Measurements from ENCODE around the gene DISP3. TPM values are rescaled to one million over a fixed set of nuclear protein-coding genes. Genes with fewer than 3 reads are reported as not detected.
A peak's percentile ranks its signal among the peaks of the same experiment; 100 is the strongest.

Gene DISP3
- total and polyA plus RNA-seq, 3 donors from 2014 or later, result 6.8 to 8.8 (median 7.3) TPM

DNA sequence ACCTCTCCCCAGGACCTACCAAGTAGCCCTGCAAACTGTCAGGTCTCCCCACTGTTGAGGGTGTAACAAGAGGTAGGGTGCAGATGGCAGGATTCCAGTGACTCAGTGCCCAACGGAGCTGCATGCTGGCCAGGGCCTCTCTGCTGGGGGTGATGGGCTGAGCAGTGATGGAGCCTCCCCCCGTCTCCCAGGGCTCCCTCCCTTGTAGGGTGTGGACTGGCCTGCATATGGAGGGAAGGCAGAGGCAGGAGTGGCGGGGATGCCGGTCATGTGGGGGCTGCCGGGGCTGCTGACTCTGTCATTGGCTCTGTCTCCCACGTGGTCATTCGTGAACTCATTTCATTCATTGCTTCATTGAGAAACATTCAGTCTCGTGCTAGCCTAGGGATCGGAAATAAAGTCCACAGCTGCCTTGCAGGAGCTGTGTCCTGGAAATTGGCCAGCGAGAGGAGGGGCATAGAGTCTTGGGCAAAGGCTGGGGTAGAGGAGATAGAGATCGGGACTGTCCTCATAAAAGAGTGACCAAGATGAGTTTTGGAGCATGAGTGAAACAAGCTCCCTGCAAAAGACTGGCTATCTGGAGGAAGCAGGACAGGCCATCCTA, 22.9 kb upstream of the DISP3 start:
- H3K27me3 ChIP-seq, result no peaks in the 10 kb centered on the region
- WGBS, 2 donors, result 61 to 65% methylated on average over 9 to 11 of the region's 11 CpGs
- intact Hi-C loops (cut with DNase I; ENCODE audit: low total_unique reads), result no loop called here
- no peaks in the 10 kb centered on the region for H3K9me3 ChIP-seq
- DNase-seq, result no peak
- peaks cover 6% of the 10 kb centered on the region for H3K4me1 ChIP-seq
- TF ChIP-seq POLR2A (IDR thresholded peaks at IDR 0.05), result no peak
- TF ChIP-seq, protein P1, sequence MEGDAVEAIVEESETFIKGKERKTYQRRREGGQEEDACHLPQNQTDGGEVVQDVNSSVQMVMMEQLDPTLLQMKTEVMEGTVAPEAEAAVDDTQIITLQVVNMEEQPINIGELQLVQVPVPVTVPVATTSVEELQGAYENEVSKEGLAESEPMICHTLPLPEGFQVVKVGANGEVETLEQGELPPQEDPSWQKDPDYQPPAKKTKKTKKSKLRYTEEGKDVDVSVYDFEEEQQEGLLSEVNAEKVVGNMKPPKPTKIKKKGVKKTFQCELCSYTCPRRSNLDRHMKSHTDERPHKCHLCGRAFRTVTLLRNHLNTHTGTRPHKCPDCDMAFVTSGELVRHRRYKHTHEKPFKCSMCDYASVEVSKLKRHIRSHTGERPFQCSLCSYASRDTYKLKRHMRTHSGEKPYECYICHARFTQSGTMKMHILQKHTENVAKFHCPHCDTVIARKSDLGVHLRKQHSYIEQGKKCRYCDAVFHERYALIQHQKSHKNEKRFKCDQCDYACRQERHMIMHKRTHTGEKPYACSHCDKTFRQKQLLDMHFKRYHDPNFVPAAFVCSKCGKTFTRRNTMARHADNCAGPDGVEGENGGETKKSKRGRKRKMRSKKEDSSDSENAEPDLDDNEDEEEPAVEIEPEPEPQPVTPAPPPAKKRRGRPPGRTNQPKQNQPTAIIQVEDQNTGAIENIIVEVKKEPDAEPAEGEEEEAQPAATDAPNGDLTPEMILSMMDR (IDR thresholded peaks at IDR 0.05), result no peak
- no peak overlapping the region for H3K27ac ChIP-seq
- H3K4me3 ChIP-seq, result no peak overlapping the region
- no peaks in the 10 kb centered on the region for H3K36me3 ChIP-seq (ENCODE audit: low read depth, missing control alignments)

GRCh38 chr1:11456965-11457364, 22.0 kb upstream of the DISP3 start:
- DNase-seq, result no peak
- H3K4me1 ChIP-seq, result peaks cover 6% of the 10 kb centered on the region

DNA sequence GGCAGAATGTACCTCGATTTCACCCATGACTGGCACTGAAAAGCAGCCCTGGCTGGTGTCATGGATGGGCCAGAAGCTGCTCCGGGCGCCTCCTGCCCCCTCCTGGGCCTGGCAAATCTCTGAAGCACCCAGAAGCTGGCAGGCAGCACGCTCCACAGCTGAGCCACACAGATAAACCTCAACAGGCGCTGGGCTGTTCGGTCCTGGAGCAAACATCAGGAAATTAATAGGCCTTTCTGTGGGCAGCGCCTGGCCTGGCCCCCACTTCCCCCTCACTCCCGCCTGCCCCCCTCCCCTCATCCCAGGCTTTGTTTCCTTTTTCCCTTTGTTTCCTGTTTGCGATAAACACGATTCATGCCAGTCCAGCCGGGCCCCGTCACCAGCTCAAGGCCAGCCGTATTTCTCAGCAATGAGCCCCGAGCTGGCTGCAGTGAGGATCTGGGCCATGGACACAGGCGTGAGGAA, 20.1 kb upstream of the DISP3 start:
- WGBS, 2 donors, result 29 to 39% methylated on average over 12 to 15 of the region's 15 CpGs
- no peak overlapping the region for H3K27ac ChIP-seq
- H3K4me3 ChIP-seq, result no peak overlapping the region
- no peaks in the 10 kb centered on the region for H3K9me3 ChIP-seq
- no peaks in the 10 kb centered on the region for H3K36me3 ChIP-seq (ENCODE audit: low read depth, missing control alignments)
- no peak for TF ChIP-seq POLR2A (IDR thresholded peaks at IDR 0.05)
- TF ChIP-seq, protein P1 (IDR thresholded peaks at IDR 0.05), result no peak
- intact Hi-C loops (cut with DNase I; ENCODE audit: low total_unique reads), result no loop called here
- H3K27me3 ChIP-seq, result no peaks in the 10 kb centered on the region
- DNase-seq, result peak; percentile 27
- H3K4me1 ChIP-seq, result peaks cover 6% of the 10 kb centered on the region

More at GRCh38 chr1:11456965-11457364, 22.0 kb upstream of the DISP3 start:
- no peak overlapping the region for H3K4me3 ChIP-seq
- TF ChIP-seq, protein P1 (IDR thresholded peaks at IDR 0.05), result no peak
- TF ChIP-seq POLR2A (IDR thresholded peaks at IDR 0.05), result no peak
- H3K27ac ChIP-seq, result no peak overlapping the region
- H3K9me3 ChIP-seq, result no peaks in the 10 kb centered on the region
- H3K27me3 ChIP-seq, result no peaks in the 10 kb centered on the region
- no peaks in the 10 kb centered on the region for H3K36me3 ChIP-seq (ENCODE audit: low read depth, missing control alignments)
- intact Hi-C loops (cut with DNase I; ENCODE audit: low total_unique reads), result no loop called here
- WGBS, 2 donors, result 81 to 84% methylated on average over 4 of the region's 4 CpGs

GRCh38 chr1:11461531-11462137, 17.3 kb upstream of the DISP3 start:
- Histone ChIP-seq H3K27ac (no peak overlapping the region), H3K4me1 (peaks cover 6% of the 10 kb centered on the region), H3K9me3 (no peaks in the 10 kb centered on the region), H3K36me3 (ENCODE audit: low read depth, missing control alignments) (no peaks in the 10 kb centered on the region), H3K4me3 (no peak overlapping the region), H3K27me3 (no peaks in the 10 kb centered on the region)
- 59 to 67% methylated on average over 8 to 9 of the region's 9 CpGs for WGBS, 2 donors
- no peak for DNase-seq
- intact Hi-C loops (cut with DNase I; ENCODE audit: low total_unique reads), result no loop called here
- no peak for TF ChIP-seq POLR2A (IDR thresholded peaks at IDR 0.05)
- TF ChIP-seq, protein P1 (IDR thresholded peaks at IDR 0.05), result no peak
